ENCODE results near the gene HOGA1. TPM values are rescaled to one million over a fixed set of nuclear protein-coding genes. Genes with fewer than 3 reads are reported as not detected.

HOGA1 gene
- polyA plus RNA-seq, 3 donors: 1.2 to 6.6 (median 4.6) TPM

Other genes with a start within 250 kb of the HOGA1 start
- gene FRAT2, start 249.7 kb upstream of the HOGA1 start, polyA plus RNA-seq: 10 to 100 TPM in 1 of 3 donors, 1 to 10 TPM in 2; 6.4 to 16.6 (median 9.9) TPM
- gene RRP12, start 183.0 kb upstream of the HOGA1 start, polyA plus RNA-seq: 10 to 100 TPM; 10.9 to 22.4 (median 17.4) TPM
- gene PGAM1, start 158.2 kb upstream of the HOGA1 start, polyA plus RNA-seq: 100 to 1,000 TPM in 2 of 3 donors, 10 to 100 TPM in 1; 77.7 to 201 (median 193) TPM
- gene EXOSC1, start 138.4 kb upstream of the HOGA1 start, polyA plus RNA-seq: 10 to 100 TPM; 25.5 to 30.5 (median 26.0) TPM
- gene ZDHHC16, start 138.2 kb upstream of the HOGA1 start, polyA plus RNA-seq: 10 to 100 TPM; 19.6 to 31.8 (median 25.2) TPM
- gene MMS19, start 86.0 kb upstream of the HOGA1 start, polyA plus RNA-seq: 10 to 100 TPM; 30.1 to 47.9 (median 31.4) TPM
- gene UBTD1, start 85.5 kb upstream of the HOGA1 start, polyA plus RNA-seq: 10 to 100 TPM in 2 of 3 donors, 1 to 10 TPM in 1; 8.0 to 38.8 (median 24.9) TPM
- 1 to 10 TPM in 1 of 3 donors, under 1 TPM in 2; 0.21 to 2.5 (median 0.67) TPM for gene ANKRD2, start 11.6 kb upstream of the HOGA1 start, polyA plus RNA-seq
- gene C10orf62, start 5.3 kb downstream of the HOGA1 start, polyA plus RNA-seq: under 1 TPM in 1 of 3 donors, not detected in 2; 0.10 TPM
- 1 to 10 TPM; 2.8 to 4.6 (median 4.0) TPM for gene MORN4, start 49.1 kb downstream of the HOGA1 start, polyA plus RNA-seq
- 1 to 10 TPM; 2.7 to 9.7 (median 8.6) TPM for gene PI4K2A, start 56.3 kb downstream of the HOGA1 start, polyA plus RNA-seq
- 10 to 100 TPM in 2 of 3 donors, 1 to 10 TPM in 1; 8.5 to 38.3 (median 27.8) TPM for gene AVPI1, start 102.9 kb downstream of the HOGA1 start, polyA plus RNA-seq
- gene MARVELD1, start 129.3 kb downstream of the HOGA1 start, polyA plus RNA-seq: 10 to 100 TPM in 1 of 3 donors, 1 to 10 TPM in 2; 4.5 to 29.9 (median 8.7) TPM
- gene ZFYVE27, start 152.7 kb downstream of the HOGA1 start, polyA plus RNA-seq: 10 to 100 TPM; 13.5 to 16.4 (median 14.6) TPM
- 10 to 100 TPM in 1 of 3 donors, under 1 TPM in 2; 0.11 to 86.2 (median 0.67) TPM for gene SFRP5, start 187.6 kb downstream of the HOGA1 start, polyA plus RNA-seq

Data from adipose tissue (tissue), 3 donors.